K562 (cell line): ENCODE data around the gene GBF1. TPM values are rescaled to one million over a fixed set of nuclear protein-coding genes. Genes with fewer than 3 reads are reported as not detected.

Experiments
- BACH1 ChIP-seq: fragments of 200-800 bp; sonication (Bioruptor generic); IDR thresholded peaks from 2 replicates; pipeline ENCODE4 v1.6.1; 2016; ENCODE audit warnings: missing genetic modification characterization, missing compliant biosample characterization
- CBFB ChIP-seq: sonication (generic); formaldehyde crosslinking; IDR thresholded peaks from 2 replicates; pipeline ENCODE4 v1.4.0; 2020; ENCODE audit warnings: mild to moderate bottlenecking, missing genetic modification reagents
- ESRRA ChIP-seq: fragments of 450-650 bp; IDR thresholded peaks from 2 replicates; pipeline ENCODE4 v1.6.1; 2014; ENCODE audit warnings: low read depth, mild to moderate bottlenecking, moderate library complexity, borderline replicate concordance
- ETV6 ChIP-seq, 3 experiments: fragments of 150-350 bp in 1 of 3; sonication (generic) in 1 of 3; formaldehyde crosslinking in 1 of 3; IDR thresholded peaks; 2 replicates each; pipeline versions ENCODE4 v1.6.1 to v1.8.0; 2014 to 2022; ENCODE audit warnings: borderline replicate concordance in 2 of 3, low read depth in 2 of 3, antibody characterized with exemption in 1 of 3, low read length in 1 of 3, mild to moderate bottlenecking in 1 of 3, missing genetic modification reagents in 1 of 3
- MBD1 ChIP-seq: fragments of 250-450 bp; sonication (Bioruptor Pico); IDR thresholded peaks from 2 replicates; pipeline ENCODE4 v1.8.0; 2022; ENCODE audit warnings: inconsistent platforms
- PHB ChIP-seq: fragments of 250-450 bp; sonication (Bioruptor Pico); IDR thresholded peaks from 2 replicates; pipeline ENCODE4 v1.5.0; 2021
- polyA plus RNA-seq, 8 experiments: library from polyadenylated mRNA; depleted of rRNA in 4 of 8; stranded (reverse) in 5 of 8; unstranded in 3 of 8; fragments of >200 nt; fragmentation: Nextera tagmentation in 2 of 8; fragmentation: Illumina TruSeq in 1 of 8; extraction: Ambion mirVana in 2 of 8; extraction: Trizol in 1 of 8; gene quantifications; 2 replicates each; pipeline versions ENCODE4 v1.2.1 to v1.2.3, GENCODE V29; 2011 to 2014; ENCODE audit warnings: inconsistent platforms in 1 of 8, missing spikeins in 1 of 8
- total RNA-seq, 7 experiments: library from RNA; depleted of rRNA in 6 of 7; stranded (reverse); fragments of >200 nt in 6 of 7; fragmentation: Illumina TruSeq in 2 of 7; extraction: Trizol in 2 of 7; gene quantifications; 2 replicates each; pipeline versions ENCODE4 v1.2.1 to v1.2.3, GENCODE V29; 2011 to 2021; ENCODE audit warnings: low replicate concordance in 1 of 7
- TF ChIP-seq, protein P1 (sequence below), 3 experiments: fragments of 200-800 bp in 1 of 3; sonication (Bioruptor generic) in 1 of 3; sonication (generic) in 1 of 3; formaldehyde crosslinking in 1 of 3; IDR thresholded peaks; 2 replicates each; pipeline versions ENCODE4 v1.6.1 to v1.8.0; 2016 to 2022; ENCODE audit warnings: mild to moderate bottlenecking in 2 of 3, missing compliant biosample characterization in 2 of 3, missing genetic modification characterization in 2 of 3, missing genetic modification reagents in 1 of 3

GBF1 gene
- total and polyA plus RNA-seq, 9 of the 15 experiments (the other 6 are each of a cell fraction or from before 2014, with no cell fraction given) = 0.69 to 28.0 (median 10.3) TPM

GRCh38 chr10:102394801-102395399 is 149.6 kb downstream of the GBF1 start (continued):
- TF ChIP-seq ETV6 (IDR thresholded peaks at IDR 0.05; ENCODE audit: borderline replicate concordance in 1 of 2, low read depth in 2 of 2, low read length in 1 of 2) (no peak), ETV6 (CRISPR knock-in tag; IDR thresholded peaks at IDR 0.05; ENCODE audit: borderline replicate concordance) (no peak), CBFB (CRISPR knock-in tag) (0 out of 2 replicates have a peak, but pooled peaks have one; percentile 25), MBD1 (no peak), PHB (CRISPR knock-in tag) (no peak), BACH1 (no peak), ESRRA (no peak)
- TF ChIP-seq, protein P1, sequence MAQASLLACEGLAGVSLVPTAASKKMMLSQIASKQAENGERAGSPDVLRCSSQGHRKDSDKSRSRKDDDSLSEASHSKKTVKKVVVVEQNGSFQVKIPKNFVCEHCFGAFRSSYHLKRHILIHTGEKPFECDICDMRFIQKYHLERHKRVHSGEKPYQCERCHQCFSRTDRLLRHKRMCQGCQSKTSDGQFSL (CRISPR knock-in tag; IDR thresholded peaks at IDR 0.05) = peak; percentile 83
- TF ChIP-seq, protein P1 (tag; IDR thresholded peaks at IDR 0.05) = peak in 1 of 2 experiments; percentile 71; a peak in 2 of 4 replicates
